ENCODE results near the gene SUSD3. TPM values are rescaled to one million over a fixed set of nuclear protein-coding genes. Genes with fewer than 3 reads are reported as not detected.

The SUSD3 gene
- total and polyA plus RNA-seq, 2 of the 4 experiments (the other 2 are of a cell fraction), result 0.54 to 1.5 TPM

GRCh38 chr9:93024986-93025630, 33.4 kb upstream of the SUSD3 start:
- Histone ChIP-seq H2AK9ac (replicated peaks; ENCODE audit: low read depth, low read length, poor library complexity) (no peak overlapping the region), H3K9ac (ENCODE audit: low read depth, low read length) (no peak overlapping the region), H2AK5ac (ENCODE audit: low read depth, low read length) (no peak overlapping the region), H4K20me1 (ENCODE audit: insufficient read depth, low read length) (no peaks in the 10 kb centered on the region), H3K56ac (ENCODE audit: extremely low read depth, insufficient read depth, low read length) (no peak overlapping the region), H3K9me1 (ENCODE audit: insufficient read depth, low read length) (no peaks in the 10 kb centered on the region), H4K8ac (ENCODE audit: low read depth in 2 of 2, low read length in 2 of 2) (no peak overlapping the region), H2AFZ (replicated peaks; ENCODE audit: low read length, poor library complexity) (no peak overlapping the region), H3K27ac (ENCODE audit: insufficient read depth, low read length) (no peak overlapping the region), H3K18ac (ENCODE audit: low read depth, low read length) (no peak overlapping the region), H2BK15ac (ENCODE audit: low read depth, low read length) (no peak overlapping the region), H3K14ac (replicated peaks; ENCODE audit: low read depth, low read length) (no peak overlapping the region), H3K4me1 (ENCODE audit: control insufficient read depth, insufficient read depth, low read length) (no peaks in the 10 kb centered on the region), H4K91ac (ENCODE audit: insufficient read depth, low read depth, low read length) (no peak overlapping the region), H3K4ac (ENCODE audit: low read depth, low read length) (no peak overlapping the region), H3K23ac (ENCODE audit: low read depth, low read length) (no peak overlapping the region), H2BK120ac (ENCODE audit: low read depth, low read length) (no peak overlapping the region), H2BK5ac (ENCODE audit: low read depth, low read length, poor library complexity, severe bottlenecking) (no peak overlapping the region), H2BK20ac (ENCODE audit: low read depth, low read length) (no peak overlapping the region), H3K4me3 (ENCODE audit: insufficient read depth, low read depth, low read length) (no peak overlapping the region), H4K5ac (ENCODE audit: low read depth, low read length) (no peak overlapping the region), H3K27me3 (ENCODE audit: control insufficient read depth, insufficient read depth, low read length) (peaks cover 3% of the 10 kb centered on the region), H3K36me3 (ENCODE audit: control insufficient read depth, insufficient read depth, low read length) (no peaks in the 10 kb centered on the region), H3K4me2 (ENCODE audit: low read depth, low read length) (no peak overlapping the region), H3K79me1 (ENCODE audit: low read depth in 1 of 2, low read length in 2 of 2) (no peaks in the 10 kb centered on the region), H3K9me3 (ENCODE audit: control insufficient read depth, insufficient read depth, low read length) (no peaks in the 10 kb centered on the region)
- ATAC-seq (ENCODE audit: low read depth) (no peak), DNase-seq (no peak)
- POLR2A ChIA-PET (ENCODE audit: unreplicated experiment), result no interaction called here
- dilution Hi-C loops (cut with HindIII; ENCODE audit: low sequenced_read_pairs, unreplicated experiment) (no loop called here), intact Hi-C loops (cut with micrococcal nuclease) (no loop called here), in situ Hi-C loops (cut with MboI; ENCODE audit: low sequenced_read_pairs) (loop anchor here (25.0 kb wide), 1 partner anchor 287 kb away; no protein-coding TSS in a partner anchor)
- CTCF ChIA-PET, result interaction anchor here (0.6 to 1.3 kb wide), 2 partner anchors 12 to 17 kb away, joined by 3 read pairs; no protein-coding TSS in a partner anchor
- no TSS peak for BruUV-seq (replicated peaks)
- TF ChIP-seq MAFK (IDR thresholded peaks at IDR 0.05; ENCODE audit: low read depth, low read length) (no peak), ELK1 (IDR thresholded peaks at IDR 0.05; ENCODE audit: borderline replicate concordance, low read depth, low read length) (no peak), RFX5 (IDR thresholded peaks at IDR 0.05; ENCODE audit: low read depth, low read length) (no peak), RCOR1 (IDR thresholded peaks at IDR 0.05; ENCODE audit: insufficient replicate concordance, low read length) (no peak), RAD21 (IDR thresholded peaks at IDR 0.05; ENCODE audit: low read length) (no peak), POLR2A (IDR thresholded peaks at IDR 0.05; ENCODE audit: low read depth, low read length) (no peak), BHLHE40 (IDR thresholded peaks at IDR 0.05; ENCODE audit: low read depth, low read length) (no peak), MXI1 (IDR thresholded peaks at IDR 0.05; ENCODE audit: borderline replicate concordance, low read depth, low read length) (no peak), USF2 (IDR thresholded peaks at IDR 0.05; ENCODE audit: low read depth, low read length) (no peak), FOS (IDR thresholded peaks at IDR 0.05; ENCODE audit: low read depth, low read length) (no peak), SMC3 (IDR thresholded peaks at IDR 0.05; ENCODE audit: low read depth, low read length) (no peak), CEBPB (IDR thresholded peaks at IDR 0.05; ENCODE audit: low read depth, low read length) (no peak), NFE2L2 (IDR thresholded peaks at IDR 0.05; ENCODE audit: low read depth, low read length) (no peak), CHD1 (IDR thresholded peaks at IDR 0.05; ENCODE audit: low read depth, low read length) (no peak), MAZ (IDR thresholded peaks at IDR 0.05; ENCODE audit: borderline replicate concordance, low read depth, low read length) (no peak)
- TF ChIP-seq, protein P1, sequence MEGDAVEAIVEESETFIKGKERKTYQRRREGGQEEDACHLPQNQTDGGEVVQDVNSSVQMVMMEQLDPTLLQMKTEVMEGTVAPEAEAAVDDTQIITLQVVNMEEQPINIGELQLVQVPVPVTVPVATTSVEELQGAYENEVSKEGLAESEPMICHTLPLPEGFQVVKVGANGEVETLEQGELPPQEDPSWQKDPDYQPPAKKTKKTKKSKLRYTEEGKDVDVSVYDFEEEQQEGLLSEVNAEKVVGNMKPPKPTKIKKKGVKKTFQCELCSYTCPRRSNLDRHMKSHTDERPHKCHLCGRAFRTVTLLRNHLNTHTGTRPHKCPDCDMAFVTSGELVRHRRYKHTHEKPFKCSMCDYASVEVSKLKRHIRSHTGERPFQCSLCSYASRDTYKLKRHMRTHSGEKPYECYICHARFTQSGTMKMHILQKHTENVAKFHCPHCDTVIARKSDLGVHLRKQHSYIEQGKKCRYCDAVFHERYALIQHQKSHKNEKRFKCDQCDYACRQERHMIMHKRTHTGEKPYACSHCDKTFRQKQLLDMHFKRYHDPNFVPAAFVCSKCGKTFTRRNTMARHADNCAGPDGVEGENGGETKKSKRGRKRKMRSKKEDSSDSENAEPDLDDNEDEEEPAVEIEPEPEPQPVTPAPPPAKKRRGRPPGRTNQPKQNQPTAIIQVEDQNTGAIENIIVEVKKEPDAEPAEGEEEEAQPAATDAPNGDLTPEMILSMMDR (conservative IDR thresholded peaks at IDR 0.05; ENCODE audit: low read depth, low read length), result no peak
- WGBS, 2 experiments (ENCODE audit: extremely low coverage in 2 of 2, insufficient read length in 1 of 2), result 87% methylated on average over 7 of the region's 11 CpGs; no CpG with 5 or more reads in 1 of the 2 experiments
